HepG2 (cell line): ENCODE data around the gene NARF. TPM values are rescaled to one million over a fixed set of nuclear protein-coding genes. Genes with fewer than 3 reads are reported as not detected.

Source experiments
- CC2D1A ChIP-seq: sonication (generic); formaldehyde crosslinking; IDR thresholded peaks from 2 replicates; pipeline ENCODE4 v1.8.1; 2023; ENCODE audit warnings: mild to moderate bottlenecking, missing genetic modification reagents
- HCFC1 ChIP-seq: fragments of 150-350 bp; IDR thresholded peaks from 2 replicates; pipeline ENCODE4 v1.6.1; 2014; ENCODE audit warnings: low read depth, low read length
- IKZF4 ChIP-seq: sonication (generic); formaldehyde crosslinking; IDR thresholded peaks from 2 replicates; pipeline ENCODE4 v1.5.1; 2020; ENCODE audit warnings: borderline replicate concordance, mild to moderate bottlenecking, low read depth, missing genetic modification reagents; ENCODE audit errors: not compliant biosample characterization
- KDM4B ChIP-seq: sonication (generic); formaldehyde crosslinking; IDR thresholded peaks from 2 replicates; pipeline ENCODE4 v1.4.0; 2020; ENCODE audit warnings: missing genetic modification reagents
- NFE2L1 ChIP-seq: sonication (generic); formaldehyde crosslinking; IDR thresholded peaks from 2 replicates; pipeline ENCODE4 v1.4.0; 2020; ENCODE audit warnings: missing genetic modification reagents, mild to moderate bottlenecking, borderline replicate concordance
- PHF21A ChIP-seq: sonication (generic); formaldehyde crosslinking; IDR thresholded peaks from 2 replicates; pipeline ENCODE4 v1.5.0; 2020; ENCODE audit warnings: mild to moderate bottlenecking, missing genetic modification reagents
- POGZ ChIP-seq: sonication (generic); formaldehyde crosslinking; IDR thresholded peaks from 2 replicates; pipeline ENCODE4 v1.4.0; 2020; ENCODE audit warnings: mild to moderate bottlenecking, missing genetic modification reagents
- SNAI1 ChIP-seq: sonication (generic); formaldehyde crosslinking; IDR thresholded peaks from 2 replicates; pipeline ENCODE4 v1.5.0; 2020; ENCODE audit warnings: mild to moderate bottlenecking, missing genetic modification reagents, borderline replicate concordance
- SP5 ChIP-seq: IDR thresholded peaks from 2 replicates; pipeline ENCODE4 v1.6.1; 2016; ENCODE audit warnings: low read depth, borderline replicate concordance
- ZBTB43 ChIP-seq: sonication (generic); formaldehyde crosslinking; conservative IDR thresholded peaks from 2 replicates; pipeline ENCODE4 v1.4.0; 2020; ENCODE audit warnings: missing genetic modification reagents
- ZFY ChIP-seq: sonication (generic); formaldehyde crosslinking; IDR thresholded peaks from 2 replicates; pipeline ENCODE4 v1.4.0; 2020; ENCODE audit warnings: missing genetic modification reagents
- ZNF251 ChIP-seq: sonication (generic); formaldehyde crosslinking; IDR thresholded peaks from 2 replicates; pipeline ENCODE4 v1.9.0; 2021; ENCODE audit warnings: mild to moderate bottlenecking, missing genetic modification reagents
- ZNF503 ChIP-seq: sonication (generic); formaldehyde crosslinking; IDR thresholded peaks from 2 replicates; pipeline ENCODE4 v1.4.0; 2020; ENCODE audit warnings: missing genetic modification reagents
- ZNF558 ChIP-seq: sonication (generic); formaldehyde crosslinking; IDR thresholded peaks from 2 replicates; pipeline ENCODE4 v1.9.0; 2022; ENCODE audit warnings: mild to moderate bottlenecking, missing genetic modification reagents, borderline replicate concordance
- ZNF646 ChIP-seq: sonication (generic); formaldehyde crosslinking; IDR thresholded peaks from 2 replicates; pipeline ENCODE4 v1.9.0; 2021; ENCODE audit warnings: mild to moderate bottlenecking, missing genetic modification reagents
- ZNF816 ChIP-seq: sonication (generic); formaldehyde crosslinking; IDR thresholded peaks from 2 replicates; pipeline ENCODE4 v1.8.0; 2022; ENCODE audit warnings: missing genetic modification reagents, mild to moderate bottlenecking, borderline replicate concordance
- polyA plus RNA-seq, 8 experiments: library from polyadenylated mRNA; depleted of rRNA in 3 of 8; stranded (reverse) in 7 of 8; unstranded in 1 of 8; fragments of >200 nt; fragmentation: Illumina TruSeq in 4 of 8; extraction: Trizol in 4 of 8; gene quantifications; 2 replicates each; pipeline versions ENCODE4 v1.2.1 to v1.2.3, GENCODE V29; 2011 to 2016; ENCODE audit warnings: low read depth in 4 of 8, missing spikeins in 1 of 8, mixed read lengths in 1 of 8; ENCODE audit not compliant: insufficient read depth in 1 of 8
- total RNA-seq, 5 experiments: library from RNA; depleted of rRNA; stranded (reverse); fragments of >200 nt; fragmentation: Illumina TruSeq; extraction: Trizol; gene quantifications; 2 replicates each; pipeline ENCODE4 v1.2.3, GENCODE V29; 2016; ENCODE audit warnings: low read depth in 1 of 5
- TF ChIP-seq, protein P1 (sequence below): sonication (generic); formaldehyde crosslinking; IDR thresholded peaks from 2 replicates; pipeline ENCODE4 v1.5.0; 2020; ENCODE audit warnings: missing genetic modification reagents
- TF ChIP-seq, protein P2 (sequence below): sonication (generic); formaldehyde crosslinking; IDR thresholded peaks from 2 replicates; pipeline ENCODE4 v1.8.0; 2022; ENCODE audit warnings: missing genetic modification reagents, mild to moderate bottlenecking, borderline replicate concordance

Gene NARF
- total and polyA plus RNA-seq, 2 of the 13 experiments (the other 11 are each of a cell fraction or from before 2014, with no cell fraction given) = 61.1 to 144 TPM

DNA sequence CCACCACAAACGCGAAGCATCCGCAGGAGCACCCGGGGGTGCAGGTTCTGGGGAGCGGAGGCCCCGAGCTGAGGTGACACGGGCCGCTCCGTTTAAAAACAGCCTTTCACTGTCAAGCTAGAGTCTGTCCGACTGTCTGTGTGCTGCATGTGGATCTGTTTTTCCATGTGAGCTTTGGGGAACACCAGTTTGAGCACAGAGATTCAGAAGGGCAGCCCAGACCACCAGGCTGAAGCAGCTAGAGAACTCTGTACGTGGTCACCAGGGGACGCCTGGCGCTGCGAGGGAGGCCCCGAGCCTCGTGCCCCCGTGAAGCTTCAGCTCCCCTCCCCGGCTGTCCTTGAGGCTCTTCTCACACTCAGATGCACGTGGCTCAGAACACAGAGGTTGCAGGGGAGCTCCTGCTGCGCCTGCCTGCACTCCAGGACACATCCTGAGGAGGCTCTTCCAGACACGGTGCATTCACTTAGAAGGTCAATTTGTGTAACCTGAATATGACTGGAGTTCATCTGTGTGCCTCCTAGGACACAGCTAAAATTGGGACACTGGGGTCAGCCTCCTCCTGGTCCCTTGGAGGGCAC is 45.3 kb downstream of the NARF start (continued):
- no peak for TF ChIP-seq ZNF646
- TF ChIP-seq ZNF816 = no peak; the same call in 1 of the 2 replicates
- TF ChIP-seq IKZF4 = peak; percentile 94
- TF ChIP-seq ZNF251 (CRISPR knock-in tag) = 0 out of 2 replicates have a peak, but pooled peaks have one; percentile 43
- TF ChIP-seq ZNF503 (CRISPR knock-in tag) = no peak
- TF ChIP-seq POGZ = 0 out of 2 replicates have a peak, but pooled peaks have one; percentile 37
- TF ChIP-seq SP5 = no peak
- peak; percentile 78; the same call in 1 of the 2 replicates for TF ChIP-seq ZNF558 (CRISPR knock-in tag)
- no peak for TF ChIP-seq HCFC1
- TF ChIP-seq ZBTB43 = peak; percentile 92
- TF ChIP-seq ZFY = peak; percentile 76
- TF ChIP-seq NFE2L1 = no peak
- TF ChIP-seq CC2D1A = no peak
- TF ChIP-seq, protein P1, sequence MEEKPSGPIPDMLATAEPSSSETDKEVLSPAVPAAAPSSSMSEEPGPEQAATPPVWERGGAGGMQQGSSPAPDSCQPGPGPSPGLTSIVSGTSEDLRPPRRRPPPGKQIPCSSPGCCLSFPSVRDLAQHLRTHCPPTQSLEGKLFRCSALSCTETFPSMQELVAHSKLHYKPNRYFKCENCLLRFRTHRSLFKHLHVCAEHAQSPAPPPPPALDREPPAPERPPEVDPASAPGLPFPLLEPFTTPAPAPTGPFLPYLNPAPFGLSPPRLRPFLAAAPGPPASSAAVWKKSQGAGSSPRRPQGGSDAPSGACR (CRISPR knock-in tag) = peak; percentile 35; the same call in 1 of the 2 replicates
- no peak for TF ChIP-seq PHF21A
- TF ChIP-seq, protein P2, sequence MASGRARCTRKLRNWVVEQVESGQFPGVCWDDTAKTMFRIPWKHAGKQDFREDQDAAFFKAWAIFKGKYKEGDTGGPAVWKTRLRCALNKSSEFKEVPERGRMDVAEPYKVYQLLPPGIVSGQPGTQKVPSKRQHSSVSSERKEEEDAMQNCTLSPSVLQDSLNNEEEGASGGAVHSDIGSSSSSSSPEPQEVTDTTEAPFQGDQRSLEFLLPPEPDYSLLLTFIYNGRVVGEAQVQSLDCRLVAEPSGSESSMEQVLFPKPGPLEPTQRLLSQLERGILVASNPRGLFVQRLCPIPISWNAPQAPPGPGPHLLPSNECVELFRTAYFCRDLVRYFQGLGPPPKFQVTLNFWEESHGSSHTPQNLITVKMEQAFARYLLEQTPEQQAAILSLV (CRISPR knock-in tag) = peak; percentile 75; the same call in 1 of the 2 replicates
- TF ChIP-seq SNAI1 = peak; percentile 78; the same call in 1 of the 2 replicates
- TF ChIP-seq KDM4B (CRISPR knock-in tag) = no peak
